Measurements from ENCODE around the gene MEGF6. TPM values are rescaled to one million over a fixed set of nuclear protein-coding genes. Genes with fewer than 3 reads are reported as not detected.

Gene MEGF6
- total and polyA plus RNA-seq, 11 donors, result 1.9 to 16.2 (median 5.1) TPM

DNA sequence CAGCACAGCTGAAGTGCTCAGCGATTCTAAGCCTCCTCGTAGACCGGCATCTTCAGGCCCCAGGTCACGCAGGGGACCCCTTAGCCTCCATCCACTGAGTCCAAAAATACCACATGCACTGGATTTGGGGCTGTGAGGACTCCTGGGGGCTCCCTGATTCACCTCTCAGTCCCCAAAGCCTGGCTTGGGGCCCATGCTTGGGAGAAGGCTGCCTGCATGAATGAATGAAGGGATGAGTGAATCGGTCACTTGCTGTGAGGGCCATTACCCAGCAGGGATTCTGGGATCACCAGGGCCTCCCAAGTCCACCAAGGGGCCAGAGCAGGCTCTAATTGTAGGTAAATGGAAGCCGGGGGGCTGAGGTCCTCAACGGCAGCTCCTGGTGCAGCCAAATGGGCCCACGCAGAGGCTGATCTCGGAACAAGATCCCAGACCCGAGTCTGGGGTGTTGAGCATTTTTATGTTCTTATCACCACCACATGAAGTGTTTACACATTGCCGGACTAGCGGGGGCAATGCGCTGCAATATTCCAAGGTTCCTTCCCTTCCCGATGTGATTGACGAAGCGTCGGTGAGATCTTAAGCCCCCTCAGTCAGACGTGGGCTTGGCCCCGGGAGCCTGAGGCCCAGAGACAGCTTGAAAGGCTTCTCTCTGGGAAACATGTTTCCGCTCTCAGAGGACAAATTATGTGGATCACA, 170.4 kb downstream of the MEGF6 start:
- H3K27ac ChIP-seq, result peak overlapping the region in 1 of 12 donors; percentile 5

GRCh38 chr1:3440300-3440681, 171.0 kb downstream of the MEGF6 start:
- peaks cover 0 to under 1% (median 0%) of the 10 kb centered on the region in 12 donors for H3K9me3 ChIP-seq
- H3K27me3 ChIP-seq, result peaks cover 0 to 66% (median 6%) of the 10 kb centered on the region in 9 donors
- peak in 2 of 5 donors; percentile 21 to 46 for DNase-seq
- 48 to 61% (median 52%) methylated on average over 5 to 10 of the region's 10 CpGs for WGBS, 4 donors
- no peak overlapping the region for H3K27ac ChIP-seq
- TF ChIP-seq CTCF (IDR thresholded peaks at IDR 0.05) (no peak), POLR2A (IDR thresholded peaks at IDR 0.05) (no peak)
- no peak for ATAC-seq
- H3K4me1 ChIP-seq, result no peaks in the 10 kb centered on the region
- no peak overlapping the region for H3K4me3 ChIP-seq
- intact Hi-C loops (cut with DNase I), result no loop called here
- no peaks in the 10 kb centered on the region for H3K36me3 ChIP-seq

More for the DNA sequence above, 170.4 kb downstream of the MEGF6 start:
- intact Hi-C loops (cut with DNase I), result no loop called here
- no peaks in the 10 kb centered on the region for H3K36me3 ChIP-seq
- DNase-seq, result peak in 2 of 5 donors; percentile 11 to 34
- peaks cover 0 to 6% (median 0%) of the 10 kb centered on the region in 12 donors for H3K9me3 ChIP-seq
- H3K27me3 ChIP-seq, result peaks cover 0 to 66% (median 6%) of the 10 kb centered on the region in 9 donors
- H3K4me1 ChIP-seq, result no peaks in the 10 kb centered on the region
- H3K4me3 ChIP-seq, result no peak overlapping the region
- WGBS, 4 donors, result 46 to 60% (median 53%) methylated on average over 20 of the region's 20 CpGs
- ATAC-seq, result no peak
- TF ChIP-seq CTCF (IDR thresholded peaks at IDR 0.05) (no peak), POLR2A (IDR thresholded peaks at IDR 0.05) (no peak)

MicroRNA genes within 50 kb of the gene (microRNA counts, 767-probe panel; counts per million panel counts)
- 0 to 71.6 counts per million in 2 donors for microRNA hsa-miR-551a

Small RNAs within 50 kb of the gene (microRNA-seq; reads per million reads assigned to microRNA genes)
- 0 reads per million in 4 donors for gene MIR551A

Other genes starting within 250 kb of the MEGF6 start
- 1 to 10 TPM in 2 of 9 donors, under 1 TPM in 7; 0.31 to 1.4 (median 0.51) TPM for gene ARHGEF16, start 156.8 kb downstream of the MEGF6 start, total RNA-seq
- gene ARHGEF16, start 156.8 kb downstream of the MEGF6 start, polyA plus RNA-seq, result under 1 TPM; 0.43 to 0.76 TPM
- gene TPRG1L, start 13.5 kb upstream of the MEGF6 start, total RNA-seq, result 10 to 100 TPM; 32.0 to 58.0 (median 48.8) TPM
- gene TPRG1L, start 13.5 kb upstream of the MEGF6 start, polyA plus RNA-seq, result 10 to 100 TPM; 24.2 to 48.8 TPM
- 10 to 100 TPM in 6 of 9 donors, 1 to 10 TPM in 3; 8.5 to 21.6 (median 11.3) TPM for gene WRAP73, start 38.6 kb upstream of the MEGF6 start, total RNA-seq
- 10 to 100 TPM in 1 of 2 donors, 1 to 10 TPM in 1; 9.3 to 18.0 TPM for gene WRAP73, start 38.6 kb upstream of the MEGF6 start, polyA plus RNA-seq
- under 1 TPM in 3 of 9 donors, not detected in 6; 0.15 to 0.53 (median 0.19) TPM for gene TP73, start 41.0 kb upstream of the MEGF6 start, total RNA-seq
- under 1 TPM; 0.01 to 0.11 TPM for gene TP73, start 41.0 kb upstream of the MEGF6 start, polyA plus RNA-seq
- not detected for gene CCDC27, start 140.9 kb upstream of the MEGF6 start, total RNA-seq
- not detected for gene CCDC27, start 140.9 kb upstream of the MEGF6 start, polyA plus RNA-seq
- 10 to 100 TPM in 6 of 9 donors, 1 to 10 TPM in 3; 9.4 to 20.8 (median 11.7) TPM for gene SMIM1, start 161.2 kb upstream of the MEGF6 start, total RNA-seq
- gene SMIM1, start 161.2 kb upstream of the MEGF6 start, polyA plus RNA-seq, result 10 to 100 TPM in 1 of 2 donors, 1 to 10 TPM in 1; 3.8 to 51.2 TPM
- gene LRRC47, start 185.0 kb upstream of the MEGF6 start, total RNA-seq, result 10 to 100 TPM; 51.3 to 85.7 (median 68.8) TPM
- 10 to 100 TPM; 18.4 to 39.2 TPM for gene LRRC47, start 185.0 kb upstream of the MEGF6 start, polyA plus RNA-seq
- 10 to 100 TPM; 22.2 to 46.1 (median 33.4) TPM for gene CEP104, start 245.7 kb upstream of the MEGF6 start, total RNA-seq
- 10 to 100 TPM in 1 of 2 donors, 1 to 10 TPM in 1; 5.5 to 12.8 TPM for gene CEP104, start 245.7 kb upstream of the MEGF6 start, polyA plus RNA-seq
- 1 to 10 TPM; 1.3 to 5.8 (median 2.6) TPM for gene DFFB, start 246.0 kb upstream of the MEGF6 start, total RNA-seq
- gene DFFB, start 246.0 kb upstream of the MEGF6 start, polyA plus RNA-seq, result 1 to 10 TPM; 2.0 to 3.3 TPM

All from heart left ventricle (tissue), 16 donors.